ENCODE measurements around the gene NABP2. TPM values are rescaled to one million over a fixed set of nuclear protein-coding genes. Genes with fewer than 3 reads are reported as not detected.

NABP2 gene
- polyA plus RNA-seq, 3 donors, result 2.7 to 10.1 (median 3.2) TPM

DNA sequence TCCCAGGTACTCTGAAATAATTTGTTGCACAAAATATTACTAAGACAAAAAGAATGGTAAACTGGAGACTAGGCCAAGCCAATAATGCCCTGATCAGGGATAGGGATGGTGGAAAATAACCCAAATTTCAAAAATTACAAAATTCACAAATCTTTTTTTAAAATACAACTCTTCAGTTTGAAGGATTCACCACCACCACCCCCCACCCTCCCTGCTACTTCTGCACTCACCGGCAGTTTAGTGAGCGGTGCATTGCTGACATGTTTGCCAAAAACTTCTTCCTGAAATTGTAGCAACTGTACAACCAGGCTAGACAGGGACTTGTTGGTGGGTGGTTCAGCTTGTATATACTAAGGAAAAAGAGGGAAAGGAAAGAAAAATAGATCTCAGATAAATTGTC, 37.2 kb upstream of the NABP2 start:
- peak overlapping the region in 1 of 3 experiments; percentile 83 for H3K4me3 ChIP-seq (replicated peaks in 1 of 3; ENCODE audit: low read depth in 2 of 3, low read length in 3 of 3)
- Mint-ChIP-seq H3K4me1 (peaks cover 48% of the 10 kb centered on the region), H3K27me3 (ENCODE audit: low read depth in 3 of 3) (no peaks in the 10 kb centered on the region), H3K36me3 (peaks cover 27 to 35% of the 10 kb centered on the region in 2 donors), H3K27ac (peak overlapping the region in 3 of 7 donors; percentile 8 to 88 (median 60)), H3K9me3 (no peaks in the 10 kb centered on the region), H3K4me3 (no peak overlapping the region)
- H3K4me2 ChIP-seq (replicated peaks; ENCODE audit: extremely low read depth, low read length, poor library complexity, severe bottlenecking), result peak overlapping the region; percentile 96
- no CpG with 5 or more reads among the region's 2 CpGs for WGBS (ENCODE audit: insufficient coverage)
- peaks cover 9% of the 10 kb centered on the region for H4K20me1 ChIP-seq (ENCODE audit: insufficient read depth, low read length)
- DNase-seq, result no peak
- H3K4me1 ChIP-seq (ENCODE audit: control insufficient read depth in 1 of 2, insufficient read depth in 2 of 2, low read length in 2 of 2), result peaks cover 41 to 47% of the 10 kb centered on the region in 2 donors
- H3K27me3 ChIP-seq (ENCODE audit: control insufficient read depth in 2 of 2, insufficient read depth in 2 of 2, low read length in 2 of 2), result no peaks in the 10 kb centered on the region
- no peaks in the 10 kb centered on the region for H3K9me3 ChIP-seq (replicated peaks in 1 of 2; ENCODE audit: control insufficient read depth in 1 of 2, insufficient read depth in 1 of 2, low read length in 2 of 2)
- H3K36me3 ChIP-seq (replicated peaks in 1 of 2; ENCODE audit: control insufficient read depth in 1 of 2, insufficient read depth in 2 of 2, low read length in 2 of 2), result peaks cover 23 to 39% of the 10 kb centered on the region in 2 donors
- peak overlapping the region in 1 of 2 donors; percentile 72 for H3K27ac ChIP-seq (ENCODE audit: low read depth in 1 of 2, low read length in 2 of 2)
- H3K9ac ChIP-seq (ENCODE audit: insufficient read depth, low read length, poor library complexity, severe bottlenecking), result no peak overlapping the region
- TF ChIP-seq, protein P1, sequence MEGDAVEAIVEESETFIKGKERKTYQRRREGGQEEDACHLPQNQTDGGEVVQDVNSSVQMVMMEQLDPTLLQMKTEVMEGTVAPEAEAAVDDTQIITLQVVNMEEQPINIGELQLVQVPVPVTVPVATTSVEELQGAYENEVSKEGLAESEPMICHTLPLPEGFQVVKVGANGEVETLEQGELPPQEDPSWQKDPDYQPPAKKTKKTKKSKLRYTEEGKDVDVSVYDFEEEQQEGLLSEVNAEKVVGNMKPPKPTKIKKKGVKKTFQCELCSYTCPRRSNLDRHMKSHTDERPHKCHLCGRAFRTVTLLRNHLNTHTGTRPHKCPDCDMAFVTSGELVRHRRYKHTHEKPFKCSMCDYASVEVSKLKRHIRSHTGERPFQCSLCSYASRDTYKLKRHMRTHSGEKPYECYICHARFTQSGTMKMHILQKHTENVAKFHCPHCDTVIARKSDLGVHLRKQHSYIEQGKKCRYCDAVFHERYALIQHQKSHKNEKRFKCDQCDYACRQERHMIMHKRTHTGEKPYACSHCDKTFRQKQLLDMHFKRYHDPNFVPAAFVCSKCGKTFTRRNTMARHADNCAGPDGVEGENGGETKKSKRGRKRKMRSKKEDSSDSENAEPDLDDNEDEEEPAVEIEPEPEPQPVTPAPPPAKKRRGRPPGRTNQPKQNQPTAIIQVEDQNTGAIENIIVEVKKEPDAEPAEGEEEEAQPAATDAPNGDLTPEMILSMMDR (IDR thresholded peaks at IDR 0.05), result no peak
- no peak overlapping the region for H2AFZ ChIP-seq (ENCODE audit: insufficient read depth, low read depth, low read length, poor library complexity, severe bottlenecking)
- intact Hi-C loops (cut with micrococcal nuclease), result loop anchor here (5.0 kb wide), 2 partner anchors 35 to 65 kb away; partner anchors contain the start of genes NABP2 (in 1 of the 2) and RNF41 (in 1 of the 2)
- peaks cover 53% of the 10 kb centered on the region for H3K79me2 ChIP-seq (ENCODE audit: insufficient read depth, low read length)

DNA sequence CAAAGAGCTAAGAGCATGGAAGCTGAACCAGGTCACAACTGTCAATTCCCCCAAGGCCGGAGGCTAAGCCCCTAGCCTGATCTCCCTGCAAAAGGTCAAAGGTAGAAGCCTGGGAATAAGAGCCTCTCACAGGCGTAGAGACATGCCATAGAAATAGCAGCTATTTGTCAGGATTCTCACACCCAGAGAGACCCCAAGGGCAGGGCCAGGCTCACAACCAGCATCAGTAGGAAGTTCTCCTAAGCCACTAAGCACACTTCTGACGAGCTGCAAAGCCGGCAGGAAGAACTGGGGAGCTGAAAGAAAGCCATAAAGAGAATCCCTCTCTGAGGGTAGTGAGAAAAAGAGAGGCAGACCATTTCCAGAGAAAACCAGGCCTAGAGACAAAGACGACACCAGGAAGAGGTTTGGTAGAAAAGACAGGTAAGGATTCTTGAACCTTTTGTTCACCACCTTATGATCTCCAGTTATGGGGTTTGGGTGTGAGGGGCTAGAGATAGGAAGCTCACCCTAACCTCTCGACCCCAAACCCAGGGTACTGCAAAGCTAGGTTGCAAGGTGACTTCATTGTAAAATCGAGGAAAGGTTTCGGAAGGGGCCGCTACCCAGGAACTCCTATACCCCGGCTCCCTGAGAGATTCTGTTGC, 35.9 kb upstream of the NABP2 start:
- Mint-ChIP-seq H3K4me3 (peak overlapping the region; percentile 80 to 94), H3K27ac (peak overlapping the region; percentile 70 to 91 (median 86)), H3K4me1 (peaks cover 41% of the 10 kb centered on the region), H3K9me3 (no peaks in the 10 kb centered on the region), H3K27me3 (ENCODE audit: low read depth in 3 of 3) (no peaks in the 10 kb centered on the region), H3K36me3 (peaks cover 27 to 35% of the 10 kb centered on the region in 2 donors)
- Histone ChIP-seq H2AFZ (ENCODE audit: insufficient read depth, low read depth, low read length, poor library complexity, severe bottlenecking) (peak overlapping the region; percentile 92), H3K79me2 (ENCODE audit: insufficient read depth, low read length) (peaks cover 52% of the 10 kb centered on the region), H3K9me3 (replicated peaks in 1 of 2; ENCODE audit: control insufficient read depth in 1 of 2, insufficient read depth in 1 of 2, low read length in 2 of 2) (no peaks in the 10 kb centered on the region), H4K20me1 (ENCODE audit: insufficient read depth, low read length) (peaks cover 9% of the 10 kb centered on the region), H3K36me3 (replicated peaks in 1 of 2; ENCODE audit: control insufficient read depth in 1 of 2, insufficient read depth in 2 of 2, low read length in 2 of 2) (peaks cover 23 to 37% of the 10 kb centered on the region in 2 donors), H3K4me2 (replicated peaks; ENCODE audit: extremely low read depth, low read length, poor library complexity, severe bottlenecking) (peak overlapping the region; percentile 96), H3K4me3 (replicated peaks in 1 of 3; ENCODE audit: low read depth in 2 of 3, low read length in 3 of 3) (peak overlapping the region; percentile 63 to 88 (median 83)), H3K27me3 (ENCODE audit: control insufficient read depth in 2 of 2, insufficient read depth in 2 of 2, low read length in 2 of 2) (no peaks in the 10 kb centered on the region), H3K27ac (ENCODE audit: low read depth in 1 of 2, low read length in 2 of 2) (peak overlapping the region; percentile 52 to 72), H3K9ac (ENCODE audit: insufficient read depth, low read length, poor library complexity, severe bottlenecking) (peak overlapping the region; percentile 73), H3K4me1 (ENCODE audit: control insufficient read depth in 1 of 2, insufficient read depth in 2 of 2, low read length in 2 of 2) (peaks cover 34 to 37% of the 10 kb centered on the region in 2 donors)
- TF ChIP-seq, protein P1 (IDR thresholded peaks at IDR 0.05), result no peak
- no peak for DNase-seq
- WGBS (ENCODE audit: insufficient coverage), result 29% methylated on average over 3 of the region's 10 CpGs
- intact Hi-C loops (cut with micrococcal nuclease), result loop anchor here (2.0 to 5.0 kb wide), 5 partner anchors 29 to 69 kb away; partner anchors contain the start of genes MYL6 (in 1 of the 2), NABP2 (in 1 of the 2), RNF41 (in 1 of the 2) and ZC3H10 (in 1 of the 2)

All from CD14-positive monocyte (primary cell).